AG10803 (cell line): ENCODE results near the gene KLHL29.

Experiments
- DNase-seq: peaks from one replicate; pipeline ENCODE4 v3.0.0; 2010; ENCODE audit warnings: low read depth
- H3K4me3 ChIP-seq: 2 replicates; pipeline ENCODE4 v1.5.1; 2011; ENCODE audit warnings: mild to moderate bottlenecking, low read length, control low read depth
- CTCF ChIP-seq: conservative IDR thresholded peaks from 2 replicates; pipeline ENCODE4 v1.5.1; 2011; ENCODE audit warnings: mild to moderate bottlenecking, low read length, control low read depth, inconsistent platforms

Gene KLHL29

GRCh38 chr2:23464156-23464555 is 79.2 kb downstream of the KLHL29 start:
- DNase-seq, result no peak
- TF ChIP-seq CTCF, result no peak
- H3K4me3 ChIP-seq, result no peak overlapping the region

DNA sequence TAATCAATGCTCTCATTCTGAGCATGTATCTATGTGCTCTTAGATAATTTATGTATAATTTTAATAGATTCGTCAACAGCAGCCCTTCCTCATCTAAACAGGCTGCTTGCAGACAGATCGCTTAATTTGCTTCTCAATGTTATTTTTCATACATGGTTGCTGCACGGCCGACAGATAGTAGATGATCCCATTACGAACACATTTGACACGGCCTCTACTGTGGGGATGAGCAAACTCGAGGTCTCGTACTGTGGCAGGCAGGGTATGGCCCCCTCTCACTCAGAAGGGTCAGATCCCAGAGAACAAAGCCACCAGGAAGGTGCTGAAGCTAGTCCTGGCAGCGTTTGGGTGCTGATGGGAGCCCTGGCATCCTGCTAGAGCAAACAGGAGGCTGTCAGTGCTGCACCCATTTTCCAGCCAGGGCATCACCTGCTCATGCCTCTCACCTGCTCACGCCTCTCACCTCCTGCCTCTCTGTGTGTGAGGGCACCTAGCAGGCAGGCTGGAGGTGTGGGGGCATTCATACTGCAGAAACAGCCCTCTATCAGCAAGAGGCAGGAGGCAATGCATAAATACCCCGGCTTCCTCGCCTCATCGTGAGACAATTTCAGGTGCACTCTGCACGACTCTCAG is 80.0 kb downstream of the KLHL29 start:
- no peak overlapping the region for H3K4me3 ChIP-seq
- DNase-seq, result no peak
- no peak for TF ChIP-seq CTCF

DNA sequence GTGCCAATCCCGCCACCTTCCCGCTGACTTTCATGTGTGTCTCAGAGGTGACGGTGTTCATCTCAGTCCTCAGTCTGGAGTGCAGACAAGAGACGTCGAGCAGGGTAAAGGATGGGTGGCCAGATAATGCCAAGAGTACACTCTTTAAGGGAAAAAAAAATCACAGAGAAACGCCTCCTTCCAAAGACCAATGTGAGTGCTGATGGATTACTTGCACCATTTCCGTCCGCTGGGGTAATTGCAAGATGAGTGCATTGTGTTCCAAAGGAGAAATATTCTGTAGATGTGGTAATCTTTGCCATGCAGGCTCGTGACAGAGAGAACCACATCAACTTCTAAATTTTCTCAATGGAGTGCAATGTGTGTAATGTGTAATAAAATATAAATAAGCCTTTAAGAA is 81.0 kb downstream of the KLHL29 start:
- H3K4me3 ChIP-seq, result no peak overlapping the region
- TF ChIP-seq CTCF, result no peak
- DNase-seq, result peak; percentile 38

DNA sequence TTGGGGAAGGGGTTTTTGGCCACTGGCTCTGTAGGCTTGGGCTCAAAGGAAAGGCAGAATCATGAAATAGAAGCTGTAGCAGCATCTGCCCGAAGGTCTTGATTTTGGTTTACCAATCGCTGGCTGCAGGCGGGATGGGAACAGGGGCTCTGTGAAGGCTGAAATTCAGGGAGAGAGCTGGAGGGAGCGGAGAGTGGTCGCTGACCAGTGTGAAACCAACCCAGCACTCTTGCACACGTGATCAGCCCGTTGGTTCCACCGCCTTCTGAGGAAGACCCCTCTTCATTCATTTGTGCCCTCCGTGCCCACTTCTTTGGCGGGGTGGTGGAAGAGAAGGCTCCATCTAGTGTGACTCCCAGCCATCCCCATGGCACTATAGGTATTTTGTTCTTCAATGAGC is 82.6 kb downstream of the KLHL29 start:
- no peak for TF ChIP-seq CTCF
- no peak for DNase-seq
- H3K4me3 ChIP-seq, result no peak overlapping the region

DNA sequence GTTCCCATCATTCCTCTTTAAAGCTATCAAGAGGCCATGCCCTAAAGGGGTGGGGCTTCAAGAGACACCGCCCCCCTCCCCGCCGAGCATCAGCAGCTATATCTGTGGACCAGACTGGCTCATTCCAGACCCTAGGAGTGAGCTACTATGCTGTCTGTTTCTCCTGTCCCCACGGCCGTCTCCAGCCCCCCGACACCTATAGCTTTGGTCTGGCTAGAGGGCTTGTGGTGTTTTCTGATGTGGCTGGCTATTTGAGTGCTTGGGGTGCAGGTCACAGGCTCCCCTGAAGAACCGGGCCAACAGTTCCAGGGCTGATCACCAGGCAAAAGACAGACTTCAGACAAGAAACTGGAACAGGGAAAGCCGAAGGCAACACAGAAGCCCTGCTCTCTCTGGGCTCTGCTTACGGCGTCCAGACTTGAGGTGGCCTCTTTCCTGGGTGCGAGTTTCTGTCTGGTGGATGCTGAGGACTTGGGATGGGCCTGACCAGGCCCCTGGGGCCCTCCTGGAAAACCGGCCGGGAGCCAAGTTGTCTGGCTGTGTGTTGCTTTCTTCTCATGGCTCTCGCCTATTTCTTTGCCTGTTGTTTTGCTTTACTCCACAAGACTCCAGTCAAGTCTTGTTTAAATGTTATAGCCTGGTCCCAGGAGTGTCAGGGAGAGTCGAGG is 83.6 kb downstream of the KLHL29 start:
- no peak for DNase-seq
- no peak overlapping the region for H3K4me3 ChIP-seq
- no peak for TF ChIP-seq CTCF

DNA sequence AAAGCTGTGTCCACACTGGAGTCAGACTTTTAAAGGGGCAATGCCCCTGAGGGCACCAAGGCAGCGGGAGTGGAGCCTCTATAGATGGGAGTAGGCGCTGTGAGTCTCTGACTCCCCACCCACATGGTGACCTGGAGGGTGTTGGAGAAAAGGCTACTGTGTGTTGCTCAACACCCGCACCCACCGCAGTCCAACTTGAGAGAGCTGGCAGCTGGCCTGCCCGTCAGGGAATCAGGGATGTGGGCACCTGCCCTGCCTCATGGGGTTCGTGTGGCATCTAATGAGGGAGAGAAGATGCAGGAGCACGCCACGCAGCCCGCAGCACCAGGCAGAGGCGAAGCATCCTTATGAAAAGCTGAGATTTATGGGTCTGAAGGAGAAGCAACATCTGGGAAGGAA is 84.2 kb downstream of the KLHL29 start:
- no peak for TF ChIP-seq CTCF
- no peak for DNase-seq
- no peak overlapping the region for H3K4me3 ChIP-seq

- no peak for TF ChIP-seq CTCF
- H3K4me3 ChIP-seq, result no peak overlapping the region
- DNase-seq, result no peak
Measured at GRCh38 chr2:23475036-23475435, 90.1 kb downstream of the KLHL29 start.
